GM21619 (cell line): ENCODE results near the gene NUAK1.

Experiments used
- ATAC-seq: cut with Tn5 transposase; IDR thresholded peaks from one replicate; pipeline ENCODE4 v1.9.1; 2021; ENCODE audit not compliant: unreplicated experiment

The NUAK1 gene

GRCh38 chr12:106112145-106112821, 26.5 kb downstream of the NUAK1 start:
- ATAC-seq, result no peak

GRCh38 chr12:106110626-106111300, 28.0 kb downstream of the NUAK1 start:
- no peak for ATAC-seq

GRCh38 chr12:106109168-106109910, 29.4 kb downstream of the NUAK1 start:
- no peak for ATAC-seq

GRCh38 chr12:106108185-106108835, 30.4 kb downstream of the NUAK1 start:
- ATAC-seq, result no peak

GRCh38 chr12:106107566-106107965, 31.2 kb downstream of the NUAK1 start:
- ATAC-seq, result no peak

- ATAC-seq, result no peak
These were observed 31.9 kb downstream of the NUAK1 start for GRCh38 chr12:106106892-106107291.

- no peak for ATAC-seq
These were observed 32.6 kb downstream of the NUAK1 start for GRCh38 chr12:106106061-106106566.

GRCh38 chr12:106101803-106102202, 37.0 kb downstream of the NUAK1 start:
- ATAC-seq, result no peak

- ATAC-seq, result no peak
These were observed 40.0 kb downstream of the NUAK1 start for GRCh38 chr12:106098691-106099200.

- ATAC-seq, result no peak
These were observed 41.7 kb downstream of the NUAK1 start for GRCh38 chr12:106097011-106097410.

- ATAC-seq, result no peak
These were observed 42.4 kb downstream of the NUAK1 start for GRCh38 chr12:106096376-106096775.

- ATAC-seq, result no peak
These were observed 44.5 kb downstream of the NUAK1 start for GRCh38 chr12:106094304-106094703.

- ATAC-seq, result no peak
These were observed 45.5 kb downstream of the NUAK1 start for GRCh38 chr12:106093246-106093645.

- ATAC-seq, result no peak
These were observed 47.3 kb downstream of the NUAK1 start for GRCh38 chr12:106091446-106091820.

GRCh38 chr12:106090591-106091445, 47.9 kb downstream of the NUAK1 start:
- ATAC-seq, result no peak

GRCh38 chr12:106089935-106090334, 48.8 kb downstream of the NUAK1 start:
- ATAC-seq, result no peak

GRCh38 chr12:106088811-106089485, 49.8 kb downstream of the NUAK1 start:
- no peak for ATAC-seq

GRCh38 chr12:106088246-106088808, 50.4 kb downstream of the NUAK1 start:
- no peak for ATAC-seq

GRCh38 chr12:106086696-106087095, 52.1 kb downstream of the NUAK1 start:
- ATAC-seq, result no peak
